Nucleus accumbens (tissue), 56 donors: ENCODE data around the gene DHFR.
"Not testable (repeated sequence)": the region's sequence is repeated elsewhere in the genome, so short reads cannot be mapped to it uniquely, and the experiment has no call there.

Experiments used
- DNase-seq, 56 donors: peaks; one replicate each; lab custom pipeline; 2025; lab: John Stamatoyannopoulos, UW

The DHFR gene

GRCh38 chr5:80654391-80655230 is at the start of gene DHFR, which contains the start of gene MSH3:
DHFR (minus strand) TSS chr5:80654983; CDS start chr5:80654489, 494 bp downstream.
MSH3 (plus strand) TSS chr5:80654652; CDS start chr5:80654728, 76 bp downstream.
- peak; percentile 17 to 93 (median 80) for DNase-seq

- DNase-seq: no peak
Measured at GRCh38 chr5:80704221-80704620, 49.4 kb upstream of the DHFR start.

- no peak for DNase-seq
Measured at GRCh38 chr5:80703747-80704146, 49.0 kb upstream of the DHFR start.

- peak in 1 of 56 donors; percentile 11 for DNase-seq
Measured at GRCh38 chr5:80703291-80703690, 48.5 kb upstream of the DHFR start.

- DNase-seq: no peak
Measured at GRCh38 chr5:80701597-80701996, 46.8 kb upstream of the DHFR start.

GRCh38 chr5:80698369-80698768 is 43.6 kb upstream of the DHFR start:
- DNase-seq: no peak

- DNase-seq: no peak
Measured at GRCh38 chr5:80697100-80697499, 42.3 kb upstream of the DHFR start.

GRCh38 chr5:80696450-80696849 is 41.7 kb upstream of the DHFR start:
- no peak for DNase-seq

- DNase-seq: no peak
Measured at GRCh38 chr5:80695666-80696065, 40.9 kb upstream of the DHFR start.

GRCh38 chr5:80689627-80690026 is 34.8 kb upstream of the DHFR start:
- no peak for DNase-seq

- no peak for DNase-seq
Measured at GRCh38 chr5:80688648-80689420, 34.1 kb upstream of the DHFR start.

- no peak for DNase-seq
Measured at GRCh38 chr5:80686757-80687156, 32.0 kb upstream of the DHFR start.

- DNase-seq: no peak
Measured at GRCh38 chr5:80676706-80677105, 21.9 kb upstream of the DHFR start.

- peak in 37 of 56 donors; percentile 4 to 81 (median 32) for DNase-seq
Measured at GRCh38 chr5:80672140-80672736, 17.5 kb upstream of the DHFR start.

- peak in 3 of 56 donors; percentile 2 to 9 (median 6) for DNase-seq
Measured at GRCh38 chr5:80668016-80668969, 13.5 kb upstream of the DHFR start.

- peak in 1 of 56 donors; percentile 14 for DNase-seq
Measured at GRCh38 chr5:80667384-80667783, 12.6 kb upstream of the DHFR start.

- DNase-seq: no peak
Measured at GRCh38 chr5:80665057-80665456, 10.3 kb upstream of the DHFR start.

GRCh38 chr5:80662108-80662507 is 7.3 kb upstream of the DHFR start:
- no peak for DNase-seq

GRCh38 chr5:80660661-80661060 is 5.9 kb upstream of the DHFR start:
- DNase-seq: not testable (repeated sequence)

GRCh38 chr5:80659106-80659505 is 4.3 kb upstream of the DHFR start:
- DNase-seq: no peak
